ENCODE measurements around the gene NCS1.

GRCh38 chr9:130243882-130244170, 71.6 kb downstream of the NCS1 start:
- TF ChIP-seq CTCF (IDR thresholded peaks at IDR 0.05; ENCODE audit: low read depth, low read length), result no peak
- TF ChIP-seq EZH2phosphoT487 (IDR thresholded peaks at IDR 0.05; ENCODE audit: low read depth), result no peak
